PC-9 (cell line): ENCODE results near the gene ARID4B.

Experiments used
- EZH2 ChIP-seq: fragments of 200-600 bp; sonication (generic); IDR thresholded peaks from 2 replicates; pipeline ENCODE4 v1.8.0; 2017; ENCODE audit warnings: antibody characterized with exemption, low read depth
- TF ChIP-seq, protein P1 (sequence below): fragments of 200-600 bp; sonication (generic); conservative IDR thresholded peaks from 2 replicates; pipeline ENCODE4 v1.6.1; 2017; ENCODE audit warnings: mixed run types, antibody characterized with exemption, mild to moderate bottlenecking, moderate library complexity

- TF ChIP-seq, protein P1, sequence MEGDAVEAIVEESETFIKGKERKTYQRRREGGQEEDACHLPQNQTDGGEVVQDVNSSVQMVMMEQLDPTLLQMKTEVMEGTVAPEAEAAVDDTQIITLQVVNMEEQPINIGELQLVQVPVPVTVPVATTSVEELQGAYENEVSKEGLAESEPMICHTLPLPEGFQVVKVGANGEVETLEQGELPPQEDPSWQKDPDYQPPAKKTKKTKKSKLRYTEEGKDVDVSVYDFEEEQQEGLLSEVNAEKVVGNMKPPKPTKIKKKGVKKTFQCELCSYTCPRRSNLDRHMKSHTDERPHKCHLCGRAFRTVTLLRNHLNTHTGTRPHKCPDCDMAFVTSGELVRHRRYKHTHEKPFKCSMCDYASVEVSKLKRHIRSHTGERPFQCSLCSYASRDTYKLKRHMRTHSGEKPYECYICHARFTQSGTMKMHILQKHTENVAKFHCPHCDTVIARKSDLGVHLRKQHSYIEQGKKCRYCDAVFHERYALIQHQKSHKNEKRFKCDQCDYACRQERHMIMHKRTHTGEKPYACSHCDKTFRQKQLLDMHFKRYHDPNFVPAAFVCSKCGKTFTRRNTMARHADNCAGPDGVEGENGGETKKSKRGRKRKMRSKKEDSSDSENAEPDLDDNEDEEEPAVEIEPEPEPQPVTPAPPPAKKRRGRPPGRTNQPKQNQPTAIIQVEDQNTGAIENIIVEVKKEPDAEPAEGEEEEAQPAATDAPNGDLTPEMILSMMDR: no peak
- no peak for TF ChIP-seq EZH2
Observed at GRCh38 chr1:235357485-235358373, 29.8 kb upstream of the ARID4B start.
